Measurements from ENCODE around the gene FAM20C. TPM values are rescaled to one million over a fixed set of nuclear protein-coding genes. Genes with fewer than 3 reads are reported as not detected.

The FAM20C gene
- total and polyA plus RNA-seq, 2 of the 8 experiments (the other 6 are each of a cell fraction or from before 2014, with no cell fraction given) = 9.5 to 34.8 TPM

DNA sequence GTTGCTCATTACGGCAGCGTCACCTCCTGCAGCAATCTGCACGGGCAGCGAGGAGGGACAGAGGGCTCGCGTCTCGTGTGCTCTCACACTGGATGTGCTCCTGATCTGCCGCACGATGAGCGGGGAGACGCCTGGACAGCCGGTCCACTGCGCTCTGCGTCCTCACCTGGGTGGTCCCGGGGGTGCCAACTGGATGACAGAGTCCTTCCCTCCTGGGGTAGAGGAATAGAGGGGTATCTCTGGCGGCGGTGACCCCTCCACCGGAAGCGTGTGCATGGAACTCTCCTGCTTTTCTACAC is 3.4 kb downstream of the FAM20C start:
- Histone ChIP-seq H3K27me3 (replicated peaks in 1 of 4; ENCODE audit: control insufficient read depth in 3 of 4, extremely low read depth in 1 of 4, insufficient read depth in 3 of 4, low read length in 3 of 4) (peaks cover 0 to 4% (median 3%) of the 10 kb centered on the region in 4 experiments; a peak in 3 of 7 replicates), H3K23me2 (ENCODE audit: low read depth, low read length) (peaks cover 17% of the 10 kb centered on the region), H2AK5ac (ENCODE audit: low read depth, low read length) (no peak overlapping the region), H3K4me1 (replicated peaks in 1 of 4; ENCODE audit: control insufficient read depth in 3 of 4, insufficient read depth in 4 of 4, low read length in 3 of 4) (peaks cover 0 to 28% (median 19%) of the 10 kb centered on the region in 4 experiments; a peak in 6 of 7 replicates), H3K4ac (replicated peaks; ENCODE audit: insufficient read length, low read depth, low read length) (no peak overlapping the region), H4K20me1 (replicated peaks in 1 of 2; ENCODE audit: control insufficient read depth in 1 of 2, insufficient read depth in 2 of 2, low read length in 2 of 2) (peaks cover 5 to 24% of the 10 kb centered on the region in 2 experiments), H2BK15ac (ENCODE audit: low read length) (0 out of 2 replicates have a peak overlapping the region, but pooled peaks have one; percentile 0), H2BK12ac (ENCODE audit: low read depth, low read length) (0 out of 2 replicates have a peak overlapping the region, but pooled peaks have one; percentile 90), H3K56ac (replicated peaks; ENCODE audit: insufficient read length, low read depth, low read length) (no peak overlapping the region), H3K79me2 (ENCODE audit: control insufficient read depth in 1 of 2, insufficient read depth in 2 of 2, low read length in 2 of 2) (peaks cover 0 to 25% of the 10 kb centered on the region in 2 experiments; a peak in 2 of 4 replicates), H3K14ac (ENCODE audit: insufficient read length) (no peak overlapping the region), H2BK20ac (ENCODE audit: low read length) (no peak overlapping the region), H3K9me3 (ENCODE audit: insufficient read depth in 2 of 2, low read depth in 1 of 2, low read length in 1 of 2) (no peaks in the 10 kb centered on the region), H3K79me1 (ENCODE audit: low read depth, low read length) (peaks cover 7% of the 10 kb centered on the region; the same call in 1 of the 2 replicates), H4K91ac (replicated peaks; ENCODE audit: insufficient read length, low read length) (no peak overlapping the region), H3K9ac (replicated peaks in 1 of 4; ENCODE audit: extremely low read depth in 1 of 4, low read depth in 3 of 4, low read length in 3 of 4) (no peak overlapping the region), H4K5ac (ENCODE audit: insufficient read length, low read depth, low read length) (no peak overlapping the region), H2AFZ (ENCODE audit: low read length) (no peak overlapping the region), H4K8ac (ENCODE audit: extremely low read depth, insufficient read depth, low read length) (no peak overlapping the region), H3K36me3 (ENCODE audit: control insufficient read depth in 2 of 4, insufficient read depth in 4 of 4, low read length in 3 of 4) (peaks cover 6 to 23% (median 20%) of the 10 kb centered on the region in 4 experiments), H3K4me3 (ENCODE audit: extremely low read depth in 1 of 4, insufficient read depth in 2 of 4, low read depth in 3 of 4, low read length in 4 of 4) (no peak overlapping the region), H3K4me2 (ENCODE audit: insufficient read depth in 1 of 2, low read depth in 2 of 2, low read length in 2 of 2) (no peak overlapping the region; a peak in 1 of 4 replicates), H3K18ac (ENCODE audit: extremely low read depth, low read length) (no peak overlapping the region; the same call in 1 of the 2 replicates), H3K23ac (ENCODE audit: insufficient read length) (no peak overlapping the region), H2BK120ac (replicated peaks; ENCODE audit: low read depth, low read length) (no peak overlapping the region), H2BK5ac (ENCODE audit: low read depth, low read length) (no peak overlapping the region), H3K27ac (ENCODE audit: low read depth, low read length) (no peak overlapping the region)
- POLR2A ChIA-PET (ENCODE audit: partially characterized antibody) = interaction anchor here (1.0 to 2.3 kb wide), 2 partner anchors 48 to 75 kb away, joined by 3 to 8 read pairs; no protein-coding TSS in a partner anchor
- 97% methylated on average over 17 of the region's 19 CpGs; no CpG with 5 or more reads in 1 of the 2 experiments for WGBS, 2 experiments (ENCODE audit: extremely low coverage in 1 of 2, insufficient coverage in 1 of 2, insufficient read length in 1 of 2, insufficient replicate concordance in 2 of 2, low coverage in 1 of 2, low lambda C conversion rate in 2 of 2, missing lambda C conversion rate in 1 of 2)
- DNase-seq (ENCODE audit: low read depth in 1 of 2, low spot score in 2 of 2) (no peak), FAIRE-seq (no peak)
- CTCF ChIA-PET (ENCODE audit: partially characterized antibody) = interaction anchor here (1.0 to 1.8 kb wide), 5 partner anchors 9 to 71 kb away, joined by 3 to 5 read pairs (median 3); no protein-coding TSS in a partner anchor
- TF ChIP-seq RAD21 (IDR thresholded peaks at IDR 0.05 in 1 of 2, conservative IDR thresholded peaks at IDR 0.05 in 1 of 2; ENCODE audit: low read depth in 2 of 2, low read length in 2 of 2) (no peak), HDAC2 (IDR thresholded peaks at IDR 0.05; ENCODE audit: borderline replicate concordance in 1 of 2, low read depth in 2 of 2, low read length in 2 of 2) (no peak), EGR1 (IDR thresholded peaks at IDR 0.05; ENCODE audit: borderline replicate concordance, low read depth, low read length) (no peak), JUND (IDR thresholded peaks at IDR 0.05; ENCODE audit: low read length) (no peak), SIRT6 (IDR thresholded peaks at IDR 0.05; ENCODE audit: low read length) (no peak), RFX5 (IDR thresholded peaks at IDR 0.05; ENCODE audit: borderline replicate concordance, low read depth, low read length) (no peak), EP300 (IDR thresholded peaks at IDR 0.05; ENCODE audit: borderline replicate concordance in 1 of 2, low read depth in 2 of 2, low read length in 2 of 2) (no peak), TCF12 (IDR thresholded peaks at IDR 0.05; ENCODE audit: low read depth, low read length) (no peak), JUN (IDR thresholded peaks at IDR 0.05; ENCODE audit: low read depth, low read length) (no peak), TEAD4 (IDR thresholded peaks at IDR 0.05; ENCODE audit: low read depth, low read length) (no peak), YY1 (IDR thresholded peaks at IDR 0.05; ENCODE audit: low read depth, low read length) (no peak), CHD1 (IDR thresholded peaks at IDR 0.05; ENCODE audit: low read depth, low read length) (no peak)
- TF ChIP-seq, protein P1, sequence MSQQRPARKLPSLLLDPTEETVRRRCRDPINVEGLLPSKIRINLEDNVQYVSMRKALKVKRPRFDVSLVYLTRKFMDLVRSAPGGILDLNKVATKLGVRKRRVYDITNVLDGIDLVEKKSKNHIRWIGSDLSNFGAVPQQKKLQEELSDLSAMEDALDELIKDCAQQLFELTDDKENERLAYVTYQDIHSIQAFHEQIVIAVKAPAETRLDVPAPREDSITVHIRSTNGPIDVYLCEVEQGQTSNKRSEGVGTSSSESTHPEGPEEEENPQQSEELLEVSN (IDR thresholded peaks at IDR 0.05) = no peak
